Neutrophil (primary cell): ENCODE results near the gene SPRYD7.

Experiments used
- H3K27ac ChIP-seq: fragments of 200-600 bp; sonication (generic); 2 replicates; pipeline ENCODE4 v1.5.1; 2016; ENCODE audit warnings: mild to moderate bottlenecking, moderate library complexity
- H3K27me3 ChIP-seq: fragments of 200-600 bp; sonication (generic); 2 replicates; pipeline ENCODE4 v1.6.0; 2016; ENCODE audit warnings: mild to moderate bottlenecking
- H3K36me3 ChIP-seq: fragments of 200-600 bp; sonication (generic); 2 replicates; pipeline ENCODE4 v1.5.1; 2017
- H3K4me1 ChIP-seq, 2 experiments: fragments of 200-600 bp in 1 of 2; sonication (generic) in 1 of 2; 1 replicate in 1 of 2; 2 replicates in 1 of 2; pipeline versions ENCODE4 v1.5.1 to v1.6.1; 2013 to 2016; ENCODE audit warnings: low read depth in 1 of 2, low read length in 1 of 2, mild to moderate bottlenecking in 1 of 2, moderate library complexity in 1 of 2; ENCODE audit not compliant: control insufficient read depth in 1 of 2, insufficient read depth in 1 of 2
- H3K4me3 ChIP-seq, 2 experiments: fragments of 200-600 bp in 1 of 2; sonication (generic) in 1 of 2; 1 replicate in 1 of 2; 2 replicates in 1 of 2; pipeline ENCODE4 v1.5.1; 2013 to 2016; ENCODE audit warnings: low read depth in 1 of 2, low read length in 1 of 2, mild to moderate bottlenecking in 1 of 2, moderate library complexity in 1 of 2
- H3K9me3 ChIP-seq: fragments of 200-600 bp; sonication (generic); 2 replicates; pipeline ENCODE4 v1.5.1; 2016
- TF ChIP-seq, protein P1 (sequence below): fragments of 200-600 bp; sonication (generic); IDR thresholded peaks from 2 replicates; pipeline ENCODE4 v1.5.1; 2016; ENCODE audit warnings: antibody characterized with exemption

SPRYD7 gene

DNA sequence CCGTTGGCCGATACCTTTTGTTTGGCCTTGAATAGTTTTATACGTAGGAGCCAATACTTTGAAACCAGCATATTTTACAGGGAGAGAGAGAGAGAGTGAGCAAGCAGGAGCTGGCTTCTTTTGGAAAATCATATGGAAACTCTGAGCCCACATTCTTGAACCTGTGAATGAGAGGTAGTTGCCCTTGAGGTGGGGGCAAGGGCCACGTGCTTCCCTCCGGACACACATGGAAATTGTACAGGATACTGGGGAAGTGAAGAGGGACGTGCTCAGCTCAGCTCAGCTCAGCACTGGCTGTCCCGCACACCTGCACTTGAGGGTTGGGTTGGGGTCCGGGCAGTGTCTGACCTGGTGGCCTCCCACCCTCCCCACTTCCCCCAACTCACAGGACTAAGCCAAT is 68.3 kb downstream of the SPRYD7 start:
- no peaks in the 10 kb centered on the region for H3K36me3 ChIP-seq

DNA sequence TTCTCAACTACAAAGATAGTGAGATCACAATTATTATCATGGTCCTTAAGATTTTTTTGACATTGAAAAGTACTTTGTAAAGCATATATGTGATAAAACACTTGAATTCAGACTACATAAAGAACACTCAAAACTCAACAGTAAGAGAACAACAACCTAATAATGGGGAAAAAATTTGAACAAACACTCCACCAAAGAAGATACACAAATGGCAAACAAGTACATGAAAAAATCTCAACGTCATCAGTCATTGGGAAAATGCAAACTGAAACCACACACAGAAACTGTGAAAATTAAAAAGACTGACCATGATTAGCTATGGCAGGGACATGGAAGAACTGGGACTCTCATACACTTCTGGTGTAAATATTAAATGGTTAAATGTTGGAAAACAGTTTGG is 70.9 kb downstream of the SPRYD7 start:
- Histone ChIP-seq H3K27me3 (no peaks in the 10 kb centered on the region), H3K9me3 (no peaks in the 10 kb centered on the region), H3K27ac (no peak overlapping the region), H3K4me3 (no peak overlapping the region), H3K4me1 (no peaks in the 10 kb centered on the region), H3K36me3 (no peaks in the 10 kb centered on the region)
- TF ChIP-seq, protein P1, sequence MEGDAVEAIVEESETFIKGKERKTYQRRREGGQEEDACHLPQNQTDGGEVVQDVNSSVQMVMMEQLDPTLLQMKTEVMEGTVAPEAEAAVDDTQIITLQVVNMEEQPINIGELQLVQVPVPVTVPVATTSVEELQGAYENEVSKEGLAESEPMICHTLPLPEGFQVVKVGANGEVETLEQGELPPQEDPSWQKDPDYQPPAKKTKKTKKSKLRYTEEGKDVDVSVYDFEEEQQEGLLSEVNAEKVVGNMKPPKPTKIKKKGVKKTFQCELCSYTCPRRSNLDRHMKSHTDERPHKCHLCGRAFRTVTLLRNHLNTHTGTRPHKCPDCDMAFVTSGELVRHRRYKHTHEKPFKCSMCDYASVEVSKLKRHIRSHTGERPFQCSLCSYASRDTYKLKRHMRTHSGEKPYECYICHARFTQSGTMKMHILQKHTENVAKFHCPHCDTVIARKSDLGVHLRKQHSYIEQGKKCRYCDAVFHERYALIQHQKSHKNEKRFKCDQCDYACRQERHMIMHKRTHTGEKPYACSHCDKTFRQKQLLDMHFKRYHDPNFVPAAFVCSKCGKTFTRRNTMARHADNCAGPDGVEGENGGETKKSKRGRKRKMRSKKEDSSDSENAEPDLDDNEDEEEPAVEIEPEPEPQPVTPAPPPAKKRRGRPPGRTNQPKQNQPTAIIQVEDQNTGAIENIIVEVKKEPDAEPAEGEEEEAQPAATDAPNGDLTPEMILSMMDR = no peak

More for the DNA sequence above, 68.3 kb downstream of the SPRYD7 start:
- no peak overlapping the region for H3K27ac ChIP-seq
- no peak overlapping the region for H3K4me3 ChIP-seq
- TF ChIP-seq, protein P1 = no peak
- no peaks in the 10 kb centered on the region for H3K9me3 ChIP-seq
- H3K4me1 ChIP-seq = no peaks in the 10 kb centered on the region
- H3K27me3 ChIP-seq = no peaks in the 10 kb centered on the region

DNA sequence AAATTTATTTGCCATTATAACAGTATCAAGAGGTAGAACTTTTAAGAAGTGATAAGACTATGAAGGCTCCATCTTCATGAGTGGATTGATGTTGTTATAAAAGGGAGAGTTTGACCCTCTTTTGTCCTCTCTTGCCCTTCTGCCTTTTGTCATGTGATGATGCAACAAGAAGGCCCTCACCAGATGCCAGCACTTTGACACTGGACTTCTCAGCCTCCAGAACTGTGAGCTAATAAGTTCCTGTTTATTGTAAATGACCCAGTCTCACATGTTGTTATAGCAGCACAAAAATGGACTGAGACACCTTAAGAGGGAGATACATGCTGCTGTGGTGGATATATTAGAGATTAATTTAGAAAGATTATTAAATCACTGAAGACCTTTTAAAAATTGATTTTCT is 71.6 kb downstream of the SPRYD7 start:
- TF ChIP-seq, protein P1 = no peak
- H3K4me3 ChIP-seq = no peak overlapping the region
- no peaks in the 10 kb centered on the region for H3K36me3 ChIP-seq
- no peaks in the 10 kb centered on the region for H3K9me3 ChIP-seq
- no peaks in the 10 kb centered on the region for H3K27me3 ChIP-seq
- no peaks in the 10 kb centered on the region for H3K4me1 ChIP-seq
- no peak overlapping the region for H3K27ac ChIP-seq
